Gastrocnemius medialis (tissue), 4 donors: Measurements from ENCODE around the gene URM1. TPM values are rescaled to one million over a fixed set of nuclear protein-coding genes. Genes with fewer than 3 reads are reported as not detected.

Experiments used
- ATAC-seq, 2 donors: fragments of 150-250 bp; one replicate each; pipeline ENCODE4 v1.9.1; 2016
- DNase-seq, 2 donors: peaks; one replicate each; pipeline ENCODE4 v3.0.0-alpha.2; 2019
- H3K27ac ChIP-seq, 4 donors: fragments of 200-600 bp; sonication (generic); 1 replicate in 1 of 4; 2 replicates in 3 of 4; pipeline ENCODE4 v1.5.1; 2016 to 2018; ENCODE audit warnings: mild to moderate bottlenecking in 2 of 4, moderate library complexity in 1 of 4
- H3K27me3 ChIP-seq, 3 donors: fragments of 200-600 bp; sonication (generic) in 2 of 3; 1 replicate in 1 of 3; 2 replicates in 2 of 3; pipeline versions ENCODE4 v1.5.1 to v1.6.0; 2016 to 2019; ENCODE audit warnings: mild to moderate bottlenecking in 1 of 3, moderate library complexity in 1 of 3
- H3K36me3 ChIP-seq, 2 donors: fragments of 200-600 bp; sonication (generic) in 1 of 2; one replicate each; pipeline ENCODE4 v1.5.1; 2017 to 2018
- H3K4me1 ChIP-seq, 2 donors: fragments of 200-600 bp; sonication (generic) in 1 of 2; one replicate each; pipeline ENCODE4 v1.5.1; 2016 to 2017; ENCODE audit warnings: mild to moderate bottlenecking in 2 of 2
- H3K4me3 ChIP-seq, 4 donors: fragments of 200-600 bp; sonication (generic) in 3 of 4; 1 replicate in 1 of 4; 2 replicates in 3 of 4; pipeline ENCODE4 v1.5.1; 2016 to 2019; ENCODE audit warnings: mild to moderate bottlenecking in 2 of 4
- H3K9me3 ChIP-seq, 3 donors: fragments of 200-600 bp; sonication (generic) in 2 of 3; 1 replicate in 1 of 3; 2 replicates in 2 of 3; pipeline ENCODE4 v1.5.1; 2016 to 2019
- CTCF ChIP-seq, 5 experiments: fragments of 450-650 bp in 3 of 5; fragments of 200-600 bp in 2 of 5; sonication (generic) in 2 of 5; IDR thresholded peaks in 4 of 5; conservative IDR thresholded peaks in 1 of 5; 1 replicate in 4 of 5; 2 replicates in 1 of 5; pipeline ENCODE4 v1.5.1; 2016 to 2019; ENCODE audit warnings: antibody characterized with exemption in 5 of 5, mild to moderate bottlenecking in 3 of 5, moderate library complexity in 3 of 5
- POLR2A ChIP-seq, 2 donors: fragments of 450-650 bp; IDR thresholded peaks; one replicate each; pipeline ENCODE4 v1.6.1; 2017; ENCODE audit warnings: antibody characterized with exemption in 2 of 2, mild to moderate bottlenecking in 2 of 2, moderate library complexity in 2 of 2
- in situ Hi-C, 4 donors: fragments of 200-750 bp; cut with MboI; loops; one replicate each; pipeline versions ENCODE4 v1.15.0 to v1.8.0; 2017; ENCODE audit warnings: low sequenced_read_pairs in 4 of 4
- intact Hi-C: fragments of 100-400 bp; cut with DNase I; formaldehyde crosslinking; loops from one replicate; pipeline ENCODE4 v1.15.1; 2023; ENCODE audit warnings: low total_unique reads
- total RNA-seq, 4 donors: library from RNA; depleted of rRNA; stranded (reverse); fragments of >200 nt; gene quantifications; one replicate each; pipeline versions ENCODE4 v1.1.0 to v1.2.3, GENCODE V29; 2016

The URM1 gene
- total RNA-seq, 4 donors from 2014 or later: 24.1 to 34.1 (median 32.9) TPM

- TF ChIP-seq POLR2A (IDR thresholded peaks at IDR 0.05) (no peak), CTCF (IDR thresholded peaks at IDR 0.05 in 4 of 5, conservative IDR thresholded peaks at IDR 0.05 in 1 of 5) (no peak)
- ATAC-seq: no peak
- peaks cover 0 to 3% of the 10 kb centered on the region in 2 donors for H3K4me1 ChIP-seq
- peaks cover 0 to under 1% of the 10 kb centered on the region in 2 donors for H3K36me3 ChIP-seq
- in situ Hi-C loops: no loop called here
- H3K27ac ChIP-seq: no peak overlapping the region
- peaks cover 0 to 3% (median 2%) of the 10 kb centered on the region in 3 donors for H3K27me3 ChIP-seq
- DNase-seq: no peak
- H3K9me3 ChIP-seq: no peaks in the 10 kb centered on the region
- intact Hi-C loops: no loop called here
- H3K4me3 ChIP-seq: no peak overlapping the region
These were observed 23.4 kb downstream of the URM1 start for GRCh38 chr9:128394379-128395168.

- peaks cover 0 to 5% (median 3%) of the 10 kb centered on the region in 3 donors for H3K27me3 ChIP-seq
- H3K9me3 ChIP-seq: no peaks in the 10 kb centered on the region
- no peaks in the 10 kb centered on the region for H3K4me1 ChIP-seq
- H3K27ac ChIP-seq: peak overlapping the region in 3 of 4 donors; percentile 29 to 57 (median 48)
- DNase-seq (peak in 1 of 2 donors; percentile 14), ATAC-seq (peak; percentile 36 to 75)
- in situ Hi-C loops (no loop called here), intact Hi-C loops (no loop called here)
- H3K36me3 ChIP-seq: no peaks in the 10 kb centered on the region
- H3K4me3 ChIP-seq: peak overlapping the region in 1 of 4 donors; percentile 7
- TF ChIP-seq POLR2A (IDR thresholded peaks at IDR 0.05) (no peak), CTCF (IDR thresholded peaks at IDR 0.05 in 4 of 5, conservative IDR thresholded peaks at IDR 0.05 in 1 of 5) (no peak)
These were observed 25.9 kb downstream of the URM1 start for GRCh38 chr9:128396970-128397613.

- ATAC-seq: no peak
- intact Hi-C loops: no loop called here
- Histone ChIP-seq H3K27ac (peak overlapping the region in 1 of 4 donors; percentile 48), H3K36me3 (no peaks in the 10 kb centered on the region), H3K4me1 (no peaks in the 10 kb centered on the region), H3K27me3 (peaks cover 0 to 5% (median 3%) of the 10 kb centered on the region in 3 donors), H3K9me3 (no peaks in the 10 kb centered on the region), H3K4me3 (no peak overlapping the region)
- in situ Hi-C loops: no loop called here
- TF ChIP-seq CTCF (IDR thresholded peaks at IDR 0.05 in 4 of 5, conservative IDR thresholded peaks at IDR 0.05 in 1 of 5): no peak
- TF ChIP-seq POLR2A (IDR thresholded peaks at IDR 0.05): no peak
- DNase-seq: no peak
These were observed 26.7 kb downstream of the URM1 start for GRCh38 chr9:128397831-128398230.

GRCh38 chr9:128399861-128400260, 28.7 kb downstream of the URM1 start:
- no peak for DNase-seq
- ATAC-seq: no peak
- H3K9me3 ChIP-seq: no peaks in the 10 kb centered on the region
- intact Hi-C loops (no loop called here), in situ Hi-C loops (no loop called here)
- no peak overlapping the region for H3K27ac ChIP-seq
- no peaks in the 10 kb centered on the region for H3K4me1 ChIP-seq
- TF ChIP-seq CTCF (IDR thresholded peaks at IDR 0.05 in 4 of 5, conservative IDR thresholded peaks at IDR 0.05 in 1 of 5) (no peak), POLR2A (IDR thresholded peaks at IDR 0.05) (no peak)
- H3K36me3 ChIP-seq: no peaks in the 10 kb centered on the region
- H3K27me3 ChIP-seq: peaks cover 0 to 5% (median 3%) of the 10 kb centered on the region in 3 donors
- no peak overlapping the region for H3K4me3 ChIP-seq
